Measurements from ENCODE around the gene SCN8A.

DNA sequence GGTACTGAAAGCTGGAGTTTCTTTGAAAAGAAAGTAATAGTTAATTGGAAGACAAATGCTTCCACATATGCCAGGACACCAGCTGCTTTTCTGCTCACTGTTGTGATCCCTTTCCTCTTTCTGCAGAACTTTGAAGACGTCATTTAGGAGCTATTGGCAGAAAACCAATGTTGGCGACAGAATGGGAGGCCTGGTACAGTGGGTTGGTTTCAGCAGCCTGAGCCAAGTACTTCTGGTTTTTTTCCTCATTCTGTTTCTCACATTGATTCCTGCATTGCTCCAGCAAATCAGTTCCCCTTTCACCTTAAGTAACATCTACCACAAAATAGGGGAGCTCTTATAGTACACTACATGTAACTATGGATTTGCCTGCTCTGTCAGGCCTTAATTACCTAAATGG lies 160.6 kb downstream of the SCN8A start:
- TF ChIP-seq FOSL2 (IDR thresholded peaks at IDR 0.05) (no peak), FOSL2 (CRISPR knock-in tag; IDR thresholded peaks at IDR 0.05) (no peak), POLR2A (IDR thresholded peaks at IDR 0.05; ENCODE audit: low read length) (no peak), SMC3 (IDR thresholded peaks at IDR 0.05) (no peak)

Measured in A549 (cell line).